ENCODE data around the gene BMP5.

GRCh38 chr6:55756531-55757031, 118.8 kb downstream of the BMP5 start:
- TF ChIP-seq CTCF (IDR thresholded peaks at IDR 0.05) = no peak
- no peak for TF ChIP-seq POLR2A (IDR thresholded peaks at IDR 0.05)
